Right lobe of liver (tissue), 4 donors: Measurements from ENCODE around the gene EPS8.

Source experiments
- CTCF ChIP-seq, 4 donors: fragments of 200-600 bp in 3 of 4; fragments of 450-650 bp in 1 of 4; IDR thresholded peaks; one replicate each; pipeline versions ENCODE4 v1.5.1 to v1.8.0; 2016 to 2022; ENCODE audit warnings: antibody characterized with exemption in 4 of 4, mild to moderate bottlenecking in 2 of 4
- POLR2A ChIP-seq: fragments of 450-650 bp; IDR thresholded peaks from one replicate; pipeline ENCODE4 v1.6.1; 2017; ENCODE audit warnings: antibody characterized with exemption, mild to moderate bottlenecking
- donor health status: DM: no; HTN: no; CAD: no.
- donor health status: DM: no; HTN: no; CAD: no.
- donor health status: DM: no; HTN: yes; CAD: no.

GRCh38 chr12:15829949-15830348 is 40.8 kb upstream of the EPS8 start:
- TF ChIP-seq CTCF (IDR thresholded peaks at IDR 0.05) (no peak), POLR2A (no peak)
